Measurements from ENCODE around the gene HHAT. TPM values are rescaled to one million over a fixed set of nuclear protein-coding genes. Genes with fewer than 3 reads are reported as not detected.

Gene HHAT
- total RNA-seq, 1 experiment from 2014 or later: 3.0 TPM

- CTCF ChIA-PET: no interaction called here
- intact Hi-C loops (cut with micrococcal nuclease; ENCODE audit: unreplicated experiment): no loop called here
- no peak for DNase-seq (ENCODE audit: low spot score)
- no TSS peak for BruUV-seq (replicated peaks)
- no peak overlapping the region for H3K27ac ChIP-seq (ENCODE audit: low read depth, low read length, poor library complexity, severe bottlenecking)
- no peaks in the 10 kb centered on the region for H3K9me3 ChIP-seq (ENCODE audit: low read depth, low read length, poor library complexity, severe bottlenecking)
- peaks cover 35% of the 10 kb centered on the region for H3K27me3 ChIP-seq (replicated peaks; ENCODE audit: insufficient read depth, low read depth, low read length, poor library complexity)
- no peak for TF ChIP-seq EZH2 (IDR thresholded peaks at IDR 0.05; ENCODE audit: borderline replicate concordance, low read depth, low read length, poor library complexity, severe bottlenecking)
- TF ChIP-seq CTCF (conservative IDR thresholded peaks at IDR 0.05; ENCODE audit: low read depth, low read length): no peak
- H3K36me3 ChIP-seq (ENCODE audit: insufficient read depth, low read length, poor library complexity, severe bottlenecking): no peaks in the 10 kb centered on the region
- H3K4me3 ChIP-seq (ENCODE audit: low read depth, low read length, poor library complexity, severe bottlenecking): no peak overlapping the region
- H3K4me1 ChIP-seq (ENCODE audit: insufficient read depth, low read length, poor library complexity, severe bottlenecking): no peaks in the 10 kb centered on the region
- POLR2A ChIA-PET (ENCODE audit: low non-redundant PET): no interaction called here
Observed at GRCh38 chr1:210570116-210570515, 241.4 kb downstream of the HHAT start.

- ChIA-PET CTCF (no interaction called here), POLR2A (ENCODE audit: low non-redundant PET) (interaction anchor here (0.7 kb wide), 1 partner anchor 884 kb away, joined by 3 read pairs; no protein-coding TSS in a partner anchor)
- no peaks in the 10 kb centered on the region for H3K9me3 ChIP-seq (ENCODE audit: low read depth, low read length, poor library complexity, severe bottlenecking)
- intact Hi-C loops (cut with micrococcal nuclease; ENCODE audit: unreplicated experiment): no loop called here
- no peaks in the 10 kb centered on the region for H3K36me3 ChIP-seq (ENCODE audit: insufficient read depth, low read length, poor library complexity, severe bottlenecking)
- peaks cover 24% of the 10 kb centered on the region for H3K27me3 ChIP-seq (replicated peaks; ENCODE audit: insufficient read depth, low read depth, low read length, poor library complexity)
- DNase-seq (ENCODE audit: low spot score): no peak
- H3K4me1 ChIP-seq (ENCODE audit: insufficient read depth, low read length, poor library complexity, severe bottlenecking): no peaks in the 10 kb centered on the region
- H3K4me3 ChIP-seq (ENCODE audit: low read depth, low read length, poor library complexity, severe bottlenecking): no peak overlapping the region
- H3K27ac ChIP-seq (ENCODE audit: low read depth, low read length, poor library complexity, severe bottlenecking): no peak overlapping the region
- no TSS peak for BruUV-seq (replicated peaks)
- TF ChIP-seq CTCF (conservative IDR thresholded peaks at IDR 0.05; ENCODE audit: low read depth, low read length) (no peak), EZH2 (IDR thresholded peaks at IDR 0.05; ENCODE audit: borderline replicate concordance, low read depth, low read length, poor library complexity, severe bottlenecking) (no peak)
Observed at GRCh38 chr1:210571356-210572284, 242.9 kb downstream of the HHAT start.

- ChIA-PET CTCF (no interaction called here), POLR2A (ENCODE audit: low non-redundant PET) (no interaction called here)
- no peak overlapping the region for H3K27ac ChIP-seq (ENCODE audit: low read depth, low read length, poor library complexity, severe bottlenecking)
Observed at GRCh38 chr1:210573141-210573540, 244.4 kb downstream of the HHAT start.

More at GRCh38 chr1:210573141-210573540, 244.4 kb downstream of the HHAT start:
- no peak for DNase-seq (ENCODE audit: low spot score)
- BruUV-seq (replicated peaks): no TSS peak
- intact Hi-C loops (cut with micrococcal nuclease; ENCODE audit: unreplicated experiment): no loop called here
- no peak overlapping the region for H3K4me3 ChIP-seq (ENCODE audit: low read depth, low read length, poor library complexity, severe bottlenecking)
- no peaks in the 10 kb centered on the region for H3K36me3 ChIP-seq (ENCODE audit: insufficient read depth, low read length, poor library complexity, severe bottlenecking)
- no peaks in the 10 kb centered on the region for H3K9me3 ChIP-seq (ENCODE audit: low read depth, low read length, poor library complexity, severe bottlenecking)
- no peaks in the 10 kb centered on the region for H3K4me1 ChIP-seq (ENCODE audit: insufficient read depth, low read length, poor library complexity, severe bottlenecking)
- TF ChIP-seq CTCF (conservative IDR thresholded peaks at IDR 0.05; ENCODE audit: low read depth, low read length): no peak
- no peak for TF ChIP-seq EZH2 (IDR thresholded peaks at IDR 0.05; ENCODE audit: borderline replicate concordance, low read depth, low read length, poor library complexity, severe bottlenecking)
- peaks cover 22% of the 10 kb centered on the region for H3K27me3 ChIP-seq (replicated peaks; ENCODE audit: insufficient read depth, low read depth, low read length, poor library complexity)
